Frontal cortex (tissue), 4 donors: ENCODE data around the gene TRPM1. TPM values are rescaled to one million over a fixed set of nuclear protein-coding genes. Genes with fewer than 3 reads are reported as not detected.

ENCODE experiments used
- DNase-seq, 2 donors: peaks; one replicate each; pipeline ENCODE4 v3.0.0; 2012; ENCODE audit warnings: low spot score in 2 of 2
- FAIRE-seq: peaks from 2 replicates; lab custom pipeline; 2012; peaks lifted over from hg19 to GRCh38; lab: Jason Lieb, UNC
- total RNA-seq: library from RNA; depleted of rRNA; stranded (reverse); fragments of >200 nt; gene quantifications from one replicate; pipeline ENCODE4 v1.2.3, GENCODE V29; 2014
- donor health status: control.
- donor health status: control.
- donor health status: control.

TRPM1 gene
- total RNA-seq, 1 donor from 2014 or later = not detected

GRCh38 chr15:30990446-30991254 is 110.9 kb downstream of the TRPM1 start:
- peak; percentile 19 to 29 for DNase-seq

GRCh38 chr15:30990036-30990435 is 111.5 kb downstream of the TRPM1 start:
- FAIRE-seq (no peak), DNase-seq (no peak)

More at GRCh38 chr15:30990446-30991254, 110.9 kb downstream of the TRPM1 start:
- no peak for FAIRE-seq

GRCh38 chr15:30985081-30985531 is 116.4 kb downstream of the TRPM1 start:
- FAIRE-seq (no peak), DNase-seq (no peak)

- FAIRE-seq (peak; percentile 85), DNase-seq (peak; percentile 28 to 48)
These were observed 117.0 kb downstream of the TRPM1 start for GRCh38 chr15:30984542-30984941.

GRCh38 chr15:30984118-30984517 is 117.4 kb downstream of the TRPM1 start:
- DNase-seq = no peak
- no peak for FAIRE-seq

- no peak for FAIRE-seq
- DNase-seq = no peak
These were observed 122.1 kb downstream of the TRPM1 start for GRCh38 chr15:30979457-30979856.

- DNase-seq (no peak), FAIRE-seq (no peak)
These were observed 123.2 kb downstream of the TRPM1 start for GRCh38 chr15:30978328-30978727.

- no peak for DNase-seq
- no peak for FAIRE-seq
These were observed 127.4 kb downstream of the TRPM1 start for GRCh38 chr15:30974112-30974511.

GRCh38 chr15:30973379-30973778 is 128.1 kb downstream of the TRPM1 start:
- DNase-seq = no peak
- no peak for FAIRE-seq

- DNase-seq (no peak), FAIRE-seq (no peak)
These were observed 131.8 kb downstream of the TRPM1 start for GRCh38 chr15:30969724-30970123.

- no peak for DNase-seq
- no peak for FAIRE-seq
These were observed 137.8 kb downstream of the TRPM1 start for GRCh38 chr15:30963681-30964080.

- no peak for FAIRE-seq
- DNase-seq = no peak
These were observed 138.9 kb downstream of the TRPM1 start for GRCh38 chr15:30962659-30963058.

GRCh38 chr15:30962079-30962478 is 139.4 kb downstream of the TRPM1 start:
- DNase-seq (no peak), FAIRE-seq (no peak)

- DNase-seq = no peak
- FAIRE-seq = no peak
These were observed 143.3 kb downstream of the TRPM1 start for GRCh38 chr15:30958219-30958618.

GRCh38 chr15:30956216-30957124 is 145.1 kb downstream of the TRPM1 start:
- DNase-seq = no peak
- no peak for FAIRE-seq

- FAIRE-seq (no peak), DNase-seq (no peak)
These were observed 146.9 kb downstream of the TRPM1 start for GRCh38 chr15:30954674-30955073.

- FAIRE-seq (no peak), DNase-seq (no peak)
These were observed 147.7 kb downstream of the TRPM1 start for GRCh38 chr15:30953731-30954378.

GRCh38 chr15:30953183-30953582 is 148.3 kb downstream of the TRPM1 start:
- FAIRE-seq (no peak), DNase-seq (no peak)
